Measurements from ENCODE around the gene ABCG1.
A peak's percentile ranks its signal among the peaks of the same experiment; 100 is the strongest.

The ABCG1 gene

GRCh38 chr21:42321231-42321630, 102.3 kb downstream of the ABCG1 start:
- no peak for DNase-seq (ENCODE audit: low read depth)

DNA sequence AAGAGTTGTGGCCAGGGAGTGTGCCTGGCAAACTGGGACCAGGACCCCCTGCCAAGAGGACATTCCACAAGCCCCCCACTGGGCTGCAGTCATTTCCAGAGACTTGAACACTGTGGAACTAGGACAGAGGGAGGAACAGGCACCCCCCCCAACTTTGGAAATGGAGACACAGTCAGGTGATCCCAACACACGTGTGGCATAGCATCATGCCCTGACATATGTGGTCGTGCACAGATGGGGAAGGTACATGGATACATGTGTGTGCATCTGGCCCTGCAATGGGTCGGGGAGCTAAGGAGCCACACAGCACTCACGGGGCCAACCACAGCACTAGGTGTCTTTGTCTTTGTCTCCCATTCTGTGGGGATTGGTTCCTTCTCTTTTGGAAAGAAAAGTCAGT, 102.9 kb downstream of the ABCG1 start:
- DNase-seq (ENCODE audit: low read depth): no peak

GRCh38 chr21:42324896-42325295, 106.0 kb downstream of the ABCG1 start:
- no peak for DNase-seq (ENCODE audit: low read depth)

- no peak for DNase-seq (ENCODE audit: low read depth)
Measured at GRCh38 chr21:42330380-42331371, 111.7 kb downstream of the ABCG1 start.

GRCh38 chr21:42331660-42332059, 112.7 kb downstream of the ABCG1 start:
- no peak for DNase-seq (ENCODE audit: low read depth)

DNA sequence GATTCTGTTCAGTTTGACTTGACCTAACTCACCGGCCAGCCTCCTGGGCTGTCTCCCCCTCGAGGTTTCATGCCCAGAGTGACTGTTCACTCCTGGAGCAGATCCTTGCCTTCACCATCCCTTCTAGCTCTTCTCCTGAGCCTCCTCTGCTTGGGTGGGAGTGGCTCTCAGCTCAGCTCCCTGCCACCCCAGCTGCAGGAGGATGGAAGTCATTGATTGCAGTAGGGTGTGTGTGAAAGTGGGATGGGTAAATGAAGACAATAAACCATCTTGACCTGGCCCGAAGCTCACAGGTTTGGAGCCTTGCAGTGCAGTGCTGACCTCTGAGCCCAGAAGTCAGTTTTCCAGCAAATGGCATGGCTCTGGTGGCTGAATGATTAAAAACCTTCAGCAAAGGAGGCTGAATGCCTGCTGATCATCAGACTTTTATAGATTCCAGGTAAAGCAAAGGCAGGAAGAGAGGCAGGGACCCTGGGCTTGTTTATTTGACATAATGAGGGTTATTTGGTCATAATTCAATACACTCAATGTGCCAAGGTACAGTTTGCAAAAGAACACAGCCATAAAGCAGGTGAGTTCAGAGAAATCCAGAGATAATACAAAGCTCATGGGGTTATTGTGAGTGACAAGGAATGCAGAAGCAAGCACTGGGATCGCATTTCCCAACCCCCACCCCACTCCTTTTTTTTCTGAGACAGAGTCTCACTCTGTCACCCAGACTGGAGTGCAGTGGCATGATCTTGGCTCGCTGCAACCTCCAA, 113.8 kb downstream of the ABCG1 start:
- no peak for DNase-seq (ENCODE audit: low read depth)

DNA sequence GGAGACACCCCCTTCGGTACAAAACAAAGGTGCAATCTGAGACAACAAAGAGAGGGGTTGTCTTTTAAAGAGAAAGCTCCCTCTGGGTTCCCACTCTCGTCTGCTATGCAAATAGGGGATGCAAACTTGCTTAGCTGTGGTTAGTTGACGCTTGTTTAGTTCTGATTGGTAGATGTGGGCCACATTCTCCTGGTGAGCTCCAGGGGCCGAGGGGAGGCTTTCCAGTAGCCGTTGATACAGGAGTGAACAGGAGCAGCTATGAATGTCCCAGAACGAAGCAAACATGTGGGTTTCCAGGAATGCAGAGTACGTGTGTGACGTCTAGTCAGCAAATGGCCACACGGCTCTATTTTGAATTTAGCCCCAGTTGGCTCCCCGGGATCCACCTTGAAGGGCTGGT, 117.1 kb downstream of the ABCG1 start:
- no peak for DNase-seq (ENCODE audit: low read depth)

DNA sequence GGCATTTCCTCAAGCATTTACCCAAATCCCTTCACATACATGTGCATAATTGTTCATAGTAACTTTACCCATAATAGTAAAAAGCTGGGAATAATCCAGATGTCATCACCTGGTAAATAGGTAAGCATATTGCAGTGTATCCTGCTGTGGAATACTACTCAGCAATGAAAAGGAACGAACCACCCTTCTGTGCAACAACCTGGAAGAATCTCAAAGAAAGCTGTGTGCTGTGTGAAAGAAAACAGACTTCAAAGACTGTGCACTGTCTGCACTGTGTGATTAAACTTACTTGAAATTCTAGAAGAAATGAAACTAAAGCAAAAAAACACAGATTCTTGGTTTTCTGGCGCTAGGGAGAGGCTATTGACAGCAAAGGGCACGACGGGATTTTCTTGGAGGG, 118.3 kb downstream of the ABCG1 start:
- DNase-seq (ENCODE audit: low read depth): no peak

GRCh38 chr21:42337830-42338728, 119.1 kb downstream of the ABCG1 start:
- DNase-seq (ENCODE audit: low read depth): peak; percentile 42

- DNase-seq (ENCODE audit: low read depth): no peak
Measured at GRCh38 chr21:42338729-42339715, 120.1 kb downstream of the ABCG1 start.

DNA sequence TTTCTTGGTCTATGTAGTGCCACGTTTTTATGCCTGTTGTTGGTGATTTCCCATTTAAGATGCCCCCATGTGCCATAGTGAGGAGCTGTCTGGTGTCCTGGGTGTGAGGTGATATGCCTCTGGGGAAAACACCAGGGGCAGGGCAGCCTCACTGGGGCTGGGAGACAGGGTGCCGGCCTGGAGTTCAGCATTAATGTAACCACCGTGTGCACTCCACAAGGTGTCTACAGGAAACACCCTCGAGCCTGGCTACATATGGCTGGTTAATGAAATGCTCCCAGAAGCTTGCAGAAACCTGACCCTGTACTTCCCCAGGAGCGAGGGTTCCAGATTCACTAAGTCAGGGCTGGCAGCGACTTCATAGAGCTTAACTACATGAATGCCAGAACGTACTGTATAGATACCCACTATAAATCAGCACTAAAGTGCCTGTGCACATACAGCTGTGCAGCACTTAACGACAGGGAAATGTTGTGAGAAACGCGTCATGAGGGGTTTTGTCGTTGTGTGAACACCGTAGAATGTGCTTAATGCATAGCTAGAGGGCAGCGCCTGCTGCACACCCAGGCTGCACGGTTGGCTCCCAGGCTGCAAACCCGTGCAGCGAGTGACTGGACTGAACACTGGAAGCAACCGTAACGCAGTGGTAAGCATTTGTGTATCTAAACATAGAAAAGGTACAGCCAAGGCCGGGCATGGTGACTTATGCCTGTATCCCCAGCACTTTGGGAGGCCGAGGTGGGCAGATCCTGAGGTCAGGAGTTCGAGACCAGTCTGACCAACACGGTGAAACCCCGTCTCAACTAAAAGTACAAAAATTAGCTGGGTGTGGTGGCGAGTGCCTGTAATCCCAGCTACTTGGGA, 121.5 kb downstream of the ABCG1 start:
- no peak for DNase-seq (ENCODE audit: low read depth)

- DNase-seq (ENCODE audit: low read depth): no peak
Measured at GRCh38 chr21:42341776-42342542, 123.0 kb downstream of the ABCG1 start.

DNA sequence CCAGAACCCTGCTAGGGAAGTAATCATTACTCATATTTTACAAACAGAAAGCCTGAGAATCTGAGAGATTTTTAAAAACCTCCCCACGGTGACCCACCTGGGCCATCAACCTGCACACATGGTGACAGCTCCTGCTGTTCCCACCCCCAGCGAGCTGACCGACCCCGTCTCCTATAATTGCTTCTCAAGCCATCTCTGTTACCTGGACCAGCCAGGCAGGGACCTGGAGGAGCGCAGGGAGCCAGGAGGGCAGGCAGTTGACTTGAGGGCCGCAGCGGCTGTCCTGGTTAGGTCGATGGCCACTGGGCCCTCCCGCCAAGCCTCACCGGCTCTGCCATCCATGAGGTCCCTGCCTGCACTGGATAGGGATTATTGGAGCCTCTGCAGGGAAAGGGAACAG, 124.2 kb downstream of the ABCG1 start:
- no peak for DNase-seq (ENCODE audit: low read depth)

DNA sequence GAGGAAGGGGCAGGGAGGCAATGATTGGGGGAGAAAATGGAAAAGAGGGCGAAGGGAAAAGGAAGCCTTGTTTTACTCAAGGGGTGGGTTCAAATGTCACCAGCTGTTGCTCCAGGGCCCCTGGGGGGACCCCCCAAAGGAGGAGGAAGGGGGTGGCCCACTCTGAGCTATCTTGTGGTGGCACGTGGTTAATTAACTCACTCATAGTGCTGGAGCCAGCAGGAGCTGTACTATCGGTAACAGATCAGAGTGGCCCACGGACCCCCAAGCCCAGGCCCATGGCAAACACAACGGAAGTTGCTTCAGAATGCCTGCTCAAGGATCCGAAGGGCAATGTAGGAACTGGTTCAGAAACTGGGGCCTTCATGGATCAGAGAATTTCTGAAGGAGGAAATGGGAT, 124.6 kb downstream of the ABCG1 start:
- no peak for DNase-seq (ENCODE audit: low read depth)

DNA sequence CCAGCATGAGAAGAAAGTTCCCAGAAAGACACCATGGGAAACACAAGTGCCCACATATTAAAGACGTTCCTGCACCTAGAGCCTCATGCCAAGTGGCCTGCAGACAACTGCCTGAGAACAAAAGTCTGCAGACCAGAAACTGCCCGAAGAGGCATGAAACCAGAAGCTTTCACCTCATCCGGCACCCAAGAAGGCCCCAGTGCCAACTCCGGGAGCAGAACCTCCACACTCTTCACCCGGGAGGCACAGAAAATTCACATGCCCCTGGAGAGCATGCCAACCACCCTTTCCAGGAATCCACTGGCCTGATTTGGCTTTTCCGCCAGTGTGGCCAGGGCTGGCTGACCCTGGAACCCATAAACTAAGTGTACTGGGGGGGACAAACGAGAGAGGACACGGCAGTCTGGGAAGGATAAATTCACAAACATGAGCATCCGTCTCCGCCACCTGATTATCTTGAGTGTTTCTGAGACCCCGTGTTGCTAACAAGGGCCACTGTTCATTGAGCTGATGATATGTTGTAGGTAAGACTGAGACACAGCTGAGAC, 125.1 kb downstream of the ABCG1 start:
- no peak for DNase-seq (ENCODE audit: low read depth)

GRCh38 chr21:42344631-42345030, 125.7 kb downstream of the ABCG1 start:
- no peak for DNase-seq (ENCODE audit: low read depth)

DNA sequence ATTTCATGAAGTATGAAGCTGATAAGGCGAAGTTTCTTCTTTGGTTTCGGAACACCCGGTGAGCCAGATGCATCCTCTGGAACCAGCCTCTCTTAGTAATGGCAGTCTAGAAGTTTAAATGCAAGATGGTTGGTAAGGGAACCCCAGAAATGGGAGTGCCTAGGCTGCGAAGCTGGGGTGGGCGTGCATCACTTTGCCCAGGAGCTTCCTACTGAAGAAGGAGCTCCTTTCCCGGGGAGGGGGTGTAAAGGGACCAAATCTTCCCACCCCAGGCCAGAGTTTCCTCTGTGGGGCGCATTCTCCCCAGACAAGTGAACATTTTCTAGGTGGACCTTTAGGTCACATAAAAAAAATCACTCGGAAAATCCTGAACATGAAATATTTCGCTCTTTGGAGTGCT, 127.5 kb downstream of the ABCG1 start:
- no peak for DNase-seq (ENCODE audit: low read depth)
